Brain microvascular endothelial cell (primary cell): ENCODE results near the gene ZNF740.

ENCODE experiments used
- DNase-seq: peaks from one replicate; pipeline ENCODE4 v3.0.0-alpha.2; 2020
- H3K27ac ChIP-seq: fragments of 250-450 bp; sonication (Bioruptor Pico); 2 replicates; pipeline ENCODE4 v1.5.1; 2020; ENCODE audit warnings: mild to moderate bottlenecking, moderate library complexity
- H3K27me3 ChIP-seq: fragments of 250-450 bp; sonication (Bioruptor Pico); replicated peaks from 2 replicates; pipeline ENCODE4 v1.5.1; 2020; ENCODE audit warnings: mild to moderate bottlenecking
- H3K36me3 ChIP-seq: fragments of 250-450 bp; sonication (Bioruptor Pico); replicated peaks from 2 replicates; pipeline ENCODE4 v1.5.1; 2020; ENCODE audit warnings: mild to moderate bottlenecking
- H3K4me3 ChIP-seq: 2 replicates; pipeline ENCODE4 v1.5.1; 2011; ENCODE audit warnings: low read depth, mild to moderate bottlenecking, control low read depth, low read length, moderate library complexity
- CTCF ChIP-seq: IDR thresholded peaks from 2 replicates; pipeline ENCODE4 v1.5.1; 2011; ENCODE audit warnings: low read depth, mild to moderate bottlenecking, moderate library complexity, low read length, control low read depth, inconsistent platforms; ENCODE audit errors: missing control alignments
- in situ Hi-C: cut with HindIII; loops from 2 replicates; pipeline ENCODE4 v1.10.0; 2017; ENCODE audit warnings: low sequenced_read_pairs, low pct_ligation_motif_present

ZNF740 gene

GRCh38 chr12:53232646-53233461 lies 52.3 kb downstream of the ZNF740 start:
- Histone ChIP-seq H3K27ac (no peak overlapping the region), H3K27me3 (no peaks in the 10 kb centered on the region), H3K4me3 (peak overlapping the region; percentile 60), H3K36me3 (no peaks in the 10 kb centered on the region)
- DNase-seq, result no peak
- TF ChIP-seq CTCF, result no peak
- in situ Hi-C loops, result no loop called here

GRCh38 chr12:53233671-53234121 lies 53.2 kb downstream of the ZNF740 start:
- H3K27me3 ChIP-seq, result no peaks in the 10 kb centered on the region
- no peak overlapping the region for H3K27ac ChIP-seq
- no peaks in the 10 kb centered on the region for H3K36me3 ChIP-seq
- no peak for DNase-seq
- no peak overlapping the region for H3K4me3 ChIP-seq
- peak; percentile 23 for TF ChIP-seq CTCF
- in situ Hi-C loops, result no loop called here

GRCh38 chr12:53234271-53234914 lies 53.9 kb downstream of the ZNF740 start:
- H3K27me3 ChIP-seq, result no peaks in the 10 kb centered on the region
- DNase-seq, result no peak
- H3K4me3 ChIP-seq, result no peak overlapping the region
- in situ Hi-C loops, result no loop called here
- no peak overlapping the region for H3K27ac ChIP-seq
- TF ChIP-seq CTCF, result no peak
- no peaks in the 10 kb centered on the region for H3K36me3 ChIP-seq

GRCh38 chr12:53235164-53235563 lies 54.6 kb downstream of the ZNF740 start:
- no peak for TF ChIP-seq CTCF
- Histone ChIP-seq H3K27ac (no peak overlapping the region), H3K27me3 (no peaks in the 10 kb centered on the region), H3K4me3 (no peak overlapping the region), H3K36me3 (no peaks in the 10 kb centered on the region)
- in situ Hi-C loops, result no loop called here
- DNase-seq, result no peak

GRCh38 chr12:53235742-53236442 lies 55.4 kb downstream of the ZNF740 start:
- Histone ChIP-seq H3K4me3 (no peak overlapping the region), H3K36me3 (no peaks in the 10 kb centered on the region), H3K27me3 (no peaks in the 10 kb centered on the region), H3K27ac (no peak overlapping the region)
- no peak for DNase-seq
- TF ChIP-seq CTCF, result no peak
- in situ Hi-C loops, result no loop called here
